Measurements from ENCODE around the gene EFCAB14.
"Not testable (repeated sequence)": the region's sequence is repeated elsewhere in the genome, so short reads cannot be mapped to it uniquely, and the experiment has no call there.

Gene EFCAB14

DNA sequence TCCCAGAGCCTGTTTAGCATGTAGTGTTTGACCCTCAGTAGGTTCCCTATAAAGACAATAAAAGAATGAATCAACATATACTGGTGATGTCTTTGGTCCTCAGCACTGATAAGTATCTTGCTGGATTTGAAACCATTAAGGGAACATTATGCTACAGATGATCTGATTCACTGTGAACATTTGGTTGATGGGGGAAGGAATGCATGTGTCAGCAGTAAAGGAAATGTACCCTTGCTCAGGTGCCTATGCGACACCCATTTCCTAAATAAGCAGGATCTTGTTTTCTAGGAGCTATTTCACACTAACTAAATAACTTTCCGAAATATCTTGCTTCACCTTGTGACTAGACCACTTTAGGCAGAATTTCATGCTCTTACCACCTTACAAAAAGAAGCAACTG lies 34.2 kb downstream of the EFCAB14 start:
- DNase-seq (ENCODE audit: low spot score): no peak

DNA sequence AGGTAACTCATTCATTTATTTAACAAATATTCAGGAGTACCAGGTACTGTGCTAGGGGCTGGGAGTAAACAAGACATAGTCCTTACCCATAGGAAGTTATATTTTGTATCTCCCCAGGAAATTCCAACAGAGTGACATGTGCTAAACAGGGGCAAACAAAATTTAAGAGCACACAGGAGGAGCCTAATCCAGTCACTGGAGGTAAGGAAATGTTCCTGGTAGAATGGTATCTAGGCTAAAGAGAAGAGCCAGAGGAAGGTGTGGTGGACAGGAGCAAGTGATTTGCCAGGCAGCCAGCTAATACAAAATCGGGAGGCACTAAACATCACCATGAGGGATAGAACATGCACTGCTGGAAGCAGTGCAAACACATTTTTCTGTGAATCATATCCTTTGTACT lies 36.9 kb downstream of the EFCAB14 start:
- no peak for DNase-seq (ENCODE audit: low spot score)

DNA sequence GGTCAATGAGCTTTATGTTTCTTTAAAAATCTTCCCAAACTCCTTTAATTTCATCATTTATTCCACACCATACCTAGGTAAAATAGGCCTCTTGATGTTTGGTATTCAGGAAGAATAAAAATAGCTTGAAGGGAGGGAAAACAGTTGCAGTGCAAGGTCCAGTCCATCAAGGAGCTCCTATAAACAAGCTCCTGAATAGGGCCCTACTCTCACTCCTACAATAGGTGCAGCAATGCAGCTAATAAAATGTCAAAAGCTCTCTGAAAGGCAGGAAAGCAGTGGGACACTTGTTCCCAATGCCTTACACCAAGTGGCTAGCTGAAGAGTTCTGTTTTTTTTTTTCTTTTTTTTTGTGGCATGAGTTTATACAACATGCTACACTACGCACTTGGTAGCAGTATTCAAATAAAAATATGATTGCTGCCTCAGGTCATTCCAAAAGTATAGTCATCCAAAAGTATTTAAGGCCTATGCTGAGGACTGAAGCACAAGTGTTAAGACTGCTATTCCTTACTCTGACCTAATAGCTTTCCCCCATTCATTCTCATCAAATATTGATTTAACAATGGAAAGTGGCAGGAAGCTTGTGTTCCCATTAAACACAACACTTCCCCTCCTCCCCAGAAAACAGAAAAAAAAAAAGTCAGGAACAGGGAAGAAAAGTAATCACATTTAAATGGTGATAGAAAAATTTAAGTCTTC lies 37.4 kb downstream of the EFCAB14 start:
- DNase-seq (ENCODE audit: low spot score): no peak

DNA sequence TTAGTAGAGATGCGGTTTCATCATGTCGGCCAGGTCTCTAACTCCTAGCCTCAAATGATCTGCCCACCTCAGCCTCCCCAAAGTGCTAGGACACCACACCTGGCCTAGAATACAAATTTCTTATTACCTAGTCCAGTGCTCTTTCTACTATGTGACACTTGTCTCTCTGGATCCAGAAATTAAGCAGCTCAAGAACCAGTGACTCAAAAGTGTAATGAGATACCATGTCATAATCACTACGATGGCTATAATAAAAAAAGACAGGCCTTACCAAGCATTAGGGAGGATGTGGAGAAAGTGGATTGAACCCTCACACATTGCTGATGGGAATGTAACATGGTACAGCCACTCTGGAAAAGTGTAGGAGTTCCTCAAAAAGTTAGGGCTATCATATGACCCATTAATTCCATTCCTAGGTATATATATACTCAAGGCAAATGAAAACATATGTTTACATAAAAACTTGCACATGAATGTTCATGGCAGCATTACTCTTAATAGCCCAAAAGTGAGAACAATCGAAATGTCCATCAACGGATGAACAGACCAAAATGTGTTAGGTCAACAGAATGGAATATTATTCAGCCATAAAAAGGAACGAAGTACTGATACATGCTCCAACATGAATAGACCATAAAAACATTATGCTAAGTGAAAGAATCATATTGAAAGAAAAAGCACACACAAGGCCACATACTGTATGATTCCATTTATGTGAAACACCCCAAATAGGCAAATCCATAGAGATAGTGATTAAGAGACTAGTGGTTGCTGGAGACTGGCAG lies 38.9 kb downstream of the EFCAB14 start:
- no peak for DNase-seq (ENCODE audit: low spot score)

DNA sequence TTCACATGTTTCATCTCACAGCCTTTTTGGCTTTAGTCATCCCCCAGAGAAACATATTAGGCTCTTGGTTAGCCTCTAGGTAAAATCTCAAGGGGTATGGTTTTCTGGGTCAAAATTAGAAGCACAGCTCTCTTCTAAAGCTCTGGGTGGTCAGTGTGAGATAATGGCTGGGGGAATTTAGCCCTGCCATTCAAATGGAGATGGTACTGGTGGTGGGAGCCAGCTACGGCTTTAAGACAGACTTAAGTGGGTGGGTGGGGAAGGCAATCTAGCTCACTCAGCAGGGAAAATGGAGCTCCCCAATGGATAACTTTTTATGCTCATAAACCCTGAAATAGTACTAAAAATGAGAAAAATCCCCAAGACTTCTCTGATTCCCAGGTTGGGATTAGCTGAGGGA lies 41.6 kb downstream of the EFCAB14 start:
- no peak for DNase-seq (ENCODE audit: low spot score)

DNA sequence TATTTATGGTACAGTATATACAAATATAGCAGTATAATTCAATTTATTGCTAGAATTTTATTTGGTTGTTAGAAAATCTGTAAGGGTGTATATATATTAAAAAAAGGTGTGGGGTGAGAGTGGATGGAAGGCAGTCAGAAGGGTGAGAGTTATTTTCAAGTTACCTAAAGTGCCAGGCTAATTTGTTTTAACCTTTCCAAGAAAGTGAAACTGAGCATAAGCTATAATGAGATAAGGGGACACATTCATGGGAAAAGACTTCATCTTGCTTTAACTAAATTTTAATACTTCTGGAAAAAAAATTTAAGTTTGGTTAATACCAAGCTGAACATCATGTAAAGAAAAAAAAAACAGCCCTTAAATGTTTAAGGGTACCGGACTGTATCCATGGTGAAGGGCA lies 42.4 kb downstream of the EFCAB14 start:
- no peak for DNase-seq (ENCODE audit: low spot score)

DNA sequence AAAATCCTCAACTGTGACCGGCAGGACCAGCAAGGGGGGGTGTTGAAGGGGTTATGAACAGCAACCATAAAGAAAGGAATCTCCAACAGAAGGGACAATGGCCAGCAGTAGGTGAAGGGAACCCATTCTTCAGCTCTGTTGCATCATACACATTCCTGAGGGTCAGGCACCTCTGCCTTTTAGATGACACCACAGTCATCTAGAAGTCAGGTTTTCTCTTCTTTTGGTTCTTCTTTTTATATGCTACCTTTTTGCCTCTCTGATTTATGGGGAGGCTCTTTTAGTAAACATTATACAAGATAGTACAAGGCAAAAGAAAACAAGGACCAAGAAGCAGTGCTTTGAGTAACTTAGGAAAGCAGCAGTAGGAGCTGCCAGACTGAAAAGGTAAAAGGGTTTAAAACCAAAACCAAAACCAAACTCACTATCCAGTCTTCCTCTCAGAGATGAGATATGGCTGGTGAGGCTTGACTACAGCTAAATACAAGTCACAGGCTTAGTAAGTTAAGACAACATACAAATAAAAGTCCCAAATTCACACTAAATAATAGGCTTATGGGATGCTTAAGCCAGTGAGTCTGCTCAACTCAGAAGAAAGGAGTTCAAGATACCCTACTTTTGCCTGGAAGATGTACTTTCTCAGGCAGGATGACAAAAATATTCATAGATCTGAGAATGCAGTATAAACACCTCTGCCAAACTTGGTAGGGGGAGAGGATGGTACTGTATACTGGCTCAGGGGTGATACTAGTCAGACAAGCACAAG lies 43.2 kb downstream of the EFCAB14 start:
- DNase-seq (ENCODE audit: low spot score): no peak

DNA sequence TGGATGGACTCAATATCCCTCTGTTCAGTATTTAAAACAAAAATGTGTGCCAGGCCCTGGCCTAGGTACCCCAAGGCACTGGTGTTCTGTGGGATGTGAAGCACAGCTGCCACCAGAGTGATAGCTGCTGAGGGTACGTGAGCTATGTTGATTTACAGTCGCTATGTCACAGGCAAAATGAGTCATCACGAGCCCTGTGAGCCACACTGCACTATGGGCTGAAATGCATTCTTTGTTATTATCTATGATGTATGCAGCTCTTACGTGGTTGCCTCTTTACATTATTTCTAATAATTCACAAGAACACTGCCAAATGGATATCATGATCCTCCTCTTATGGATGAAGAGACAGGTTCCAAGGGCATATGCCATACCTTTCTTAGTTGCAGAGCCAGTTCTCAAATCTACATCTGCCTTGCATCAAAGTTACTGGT lies 45.1 kb downstream of the EFCAB14 start:
- DNase-seq (ENCODE audit: low spot score): peak; percentile 28

DNA sequence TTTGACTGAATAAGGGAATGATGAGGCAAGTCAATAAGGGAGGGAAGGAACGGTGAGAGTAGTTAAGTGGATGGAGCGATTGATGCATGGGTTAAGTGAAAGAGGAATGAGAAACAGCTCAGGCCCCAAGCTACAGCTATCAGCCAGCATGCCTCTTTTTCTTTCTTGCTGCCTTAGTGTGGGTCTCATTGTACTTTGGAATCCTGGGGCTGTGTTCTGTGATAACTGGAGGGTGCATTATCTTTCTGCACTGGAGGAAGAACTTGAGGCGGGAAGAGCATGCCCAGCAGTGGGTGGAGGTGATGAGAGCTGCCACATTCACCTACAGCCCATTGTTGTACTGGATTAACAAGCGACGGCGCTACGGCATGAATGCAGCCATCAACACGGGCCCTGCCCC lies 46.2 kb downstream of the EFCAB14 start:
- DNase-seq (ENCODE audit: low spot score): no peak

DNA sequence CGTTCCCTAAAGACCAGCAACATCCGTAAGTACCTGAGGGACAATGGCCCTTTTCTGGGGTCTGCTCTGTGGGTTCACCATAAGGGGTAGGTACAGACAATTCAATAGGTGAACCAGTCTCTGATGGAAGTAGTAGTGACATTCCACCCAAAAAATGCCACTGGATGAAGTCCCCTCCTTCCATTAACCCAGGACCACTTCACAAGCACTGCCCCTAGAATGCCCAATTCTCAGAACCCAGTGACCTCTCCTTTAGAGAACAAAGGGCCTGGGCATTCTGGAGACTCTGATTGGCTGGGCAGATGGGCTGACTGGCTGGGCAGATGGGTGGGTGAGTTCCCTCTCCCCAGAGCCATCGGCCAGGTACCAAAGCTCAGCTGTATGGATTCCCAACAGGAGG lies 47.4 kb downstream of the EFCAB14 start, which contains the start of gene TEX38:
Gene TEX38, plus strand, starts transcription at position 301 of the 400 bp plus-strand sequence. Its CDS starts 81 bp downstream, at position 382.
- no peak for DNase-seq (ENCODE audit: low spot score)

DNA sequence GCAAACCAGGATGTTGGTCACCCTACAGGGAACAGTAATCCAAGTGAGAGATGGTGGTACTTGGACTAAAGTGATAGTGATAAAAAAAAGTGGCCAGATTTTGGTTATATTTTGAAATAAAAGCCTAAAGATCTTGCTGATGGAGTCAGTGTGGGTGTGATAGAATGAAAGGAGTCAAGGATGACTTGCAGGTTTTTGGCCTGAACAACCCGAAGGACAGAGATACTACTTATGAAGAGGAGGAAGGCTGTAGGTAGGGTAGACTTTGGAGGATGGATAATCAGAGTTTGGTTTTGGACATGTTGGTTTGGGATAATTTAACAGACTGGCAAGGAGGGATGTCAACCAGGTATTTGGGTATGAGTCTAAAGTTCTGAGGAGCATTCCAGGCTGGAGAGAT lies 48.8 kb downstream of the EFCAB14 start:
- no peak for DNase-seq (ENCODE audit: low spot score)

DNA sequence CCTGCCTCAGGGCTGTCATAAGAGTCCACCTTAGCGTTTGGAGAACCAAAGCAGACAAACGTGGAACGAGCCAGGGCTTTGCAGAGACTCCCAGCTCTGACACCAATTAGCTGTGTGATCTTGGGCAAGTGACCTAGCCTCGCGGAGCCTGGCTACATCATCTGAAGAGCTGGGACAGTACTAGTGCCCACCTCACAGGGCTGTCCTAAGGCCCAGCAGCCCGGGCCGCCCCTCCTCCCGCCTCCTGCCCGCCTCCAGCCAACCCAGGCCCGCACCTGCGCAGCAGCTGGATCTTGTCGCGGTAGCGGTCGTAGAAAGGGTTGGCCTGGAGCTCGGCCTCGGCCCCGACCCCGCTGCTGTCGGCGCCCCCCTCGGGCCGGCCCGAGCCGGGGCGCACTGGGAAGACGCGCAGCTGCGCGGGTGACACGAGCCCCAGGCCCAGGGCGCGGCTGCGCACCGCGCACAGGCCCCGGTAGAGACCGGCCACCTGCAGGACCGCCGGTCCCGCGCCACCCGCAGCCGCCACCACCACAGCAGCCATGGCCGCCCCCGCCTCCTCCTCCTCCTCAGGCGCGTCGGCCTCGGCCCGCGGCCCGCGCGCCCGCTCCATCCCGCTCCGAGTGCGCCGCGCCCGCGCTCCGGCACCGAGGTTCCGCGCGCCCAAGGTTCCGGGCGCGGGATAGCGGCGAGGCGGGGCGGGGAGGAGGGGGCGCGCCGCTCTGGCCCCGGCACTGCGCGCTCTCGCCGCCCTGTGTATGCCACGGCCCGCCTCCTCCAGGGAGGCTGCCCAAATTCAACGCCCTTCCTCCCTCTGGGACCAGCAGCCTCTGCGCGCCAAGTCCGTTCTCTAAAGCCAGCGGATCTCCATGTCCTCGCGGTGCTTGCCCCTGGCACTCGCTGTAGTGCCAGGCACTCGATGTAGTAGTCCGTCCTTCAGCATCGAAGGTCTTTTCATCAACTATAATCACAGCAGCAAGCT lies 50.8 kb downstream of the EFCAB14 start, which contains the start of gene ATPAF1:
Gene ATPAF1, minus strand, starts transcription at position 583 of the 979 bp plus-strand sequence. Its CDS starts 42 bp downstream, at position 541.
- DNase-seq (ENCODE audit: low spot score): peak; percentile 30

DNA sequence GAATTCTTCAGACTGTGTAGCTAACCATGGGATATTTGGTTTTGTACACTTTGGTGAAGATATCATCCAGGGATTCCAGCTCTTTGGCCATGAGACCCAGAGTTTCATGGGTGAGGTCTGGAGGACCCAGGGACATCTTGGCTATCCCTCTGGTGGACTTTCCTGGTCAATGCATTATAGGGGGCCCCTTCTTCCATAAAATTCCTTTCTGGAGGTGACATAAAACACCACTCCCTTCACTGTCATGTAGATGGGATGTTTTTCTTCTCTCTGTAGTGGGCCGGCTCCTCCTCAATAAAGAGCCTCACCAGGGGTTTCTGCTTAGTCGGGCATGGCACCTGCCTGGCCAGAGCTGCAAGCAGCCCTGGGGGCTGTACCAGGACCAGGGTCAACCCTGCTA lies 52.9 kb downstream of the EFCAB14 start:
- DNase-seq (ENCODE audit: low spot score): no peak

DNA sequence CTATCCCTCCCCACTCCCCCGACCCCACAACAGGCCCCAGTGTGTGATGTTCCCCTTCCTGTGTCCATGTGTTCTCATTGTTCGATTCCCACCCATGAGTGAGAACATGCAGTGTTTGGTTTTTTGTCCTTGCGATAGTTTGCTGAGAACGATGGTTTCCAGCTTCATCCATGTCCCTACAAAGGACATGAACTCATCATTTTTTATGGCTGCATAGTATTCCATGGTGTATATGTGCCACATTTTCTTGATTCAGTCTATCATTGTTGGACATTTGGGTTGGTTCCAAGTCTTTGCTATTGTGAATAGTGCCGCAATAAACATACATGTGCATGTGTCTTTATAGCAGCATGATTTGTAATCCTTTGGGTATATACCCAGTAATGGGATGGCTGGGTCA lies 56.0 kb downstream of the EFCAB14 start:
- DNase-seq (ENCODE audit: low spot score): not testable (repeated sequence)

DNA sequence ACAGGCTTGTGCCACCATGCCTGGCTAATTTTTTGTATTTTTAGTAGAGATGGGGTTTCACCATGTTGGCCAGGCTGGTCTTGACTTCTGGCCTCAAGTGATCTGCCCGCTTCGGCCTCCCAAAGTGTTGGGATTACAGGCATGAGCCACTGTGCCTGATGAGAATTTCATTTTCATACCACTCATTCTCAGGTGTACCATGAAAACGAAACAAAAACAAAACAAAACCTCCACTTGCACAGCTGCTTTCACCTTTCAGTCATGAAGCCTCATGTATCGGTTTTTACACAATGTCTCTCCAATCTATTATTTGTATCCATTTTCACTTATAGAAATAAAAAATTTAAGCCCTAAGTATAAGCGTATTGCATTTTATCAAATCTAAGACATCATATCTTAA lies 58.8 kb downstream of the EFCAB14 start:
- not testable (repeated sequence) for DNase-seq (ENCODE audit: low spot score)

DNA sequence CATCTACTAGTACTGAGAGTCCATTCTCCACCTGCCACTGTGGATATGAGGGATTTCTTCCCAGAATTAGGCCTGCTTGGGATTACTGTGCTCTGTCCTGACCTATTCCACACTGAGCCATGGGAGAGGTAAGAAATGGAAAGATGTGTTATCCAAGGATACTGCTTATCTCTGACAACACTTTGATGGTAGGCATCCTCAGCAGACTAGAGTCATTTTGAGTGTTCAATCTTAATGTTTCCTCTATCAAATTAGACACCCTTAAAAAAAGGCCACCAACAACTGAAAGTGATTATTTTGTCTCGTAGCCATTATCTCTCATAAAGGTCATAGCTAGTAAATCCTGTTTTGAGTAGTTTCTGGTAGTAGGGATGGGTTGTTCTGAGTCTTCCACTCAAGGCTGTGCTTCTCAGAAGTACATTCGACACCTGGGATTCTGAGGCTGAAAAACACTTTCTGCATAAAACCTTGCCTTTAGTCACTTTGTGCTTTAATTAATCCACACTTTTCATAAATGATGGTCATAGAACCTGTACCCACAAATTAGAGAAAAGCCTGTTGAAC lies 59.5 kb downstream of the EFCAB14 start:
- DNase-seq (ENCODE audit: low spot score): no peak

DNA sequence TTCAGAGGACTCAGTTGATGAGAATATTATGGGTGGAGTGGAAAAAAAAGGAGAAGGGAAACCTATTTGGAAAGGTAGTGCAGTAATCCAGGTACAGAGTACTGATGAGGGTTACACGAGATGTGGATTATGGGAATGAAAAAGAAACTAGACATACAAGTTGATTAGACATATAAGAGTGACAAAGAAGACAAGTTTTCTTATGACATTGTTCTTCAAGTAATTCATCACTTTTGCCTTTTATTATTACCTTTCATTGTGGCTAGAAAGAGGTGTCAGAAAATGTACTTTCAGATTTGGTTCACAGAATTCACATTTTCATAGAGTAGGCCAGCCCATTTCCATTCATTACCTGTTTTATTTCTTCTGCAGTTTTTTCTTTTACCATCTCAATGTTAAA lies 61.1 kb downstream of the EFCAB14 start:
- no peak for DNase-seq (ENCODE audit: low spot score)

DNA sequence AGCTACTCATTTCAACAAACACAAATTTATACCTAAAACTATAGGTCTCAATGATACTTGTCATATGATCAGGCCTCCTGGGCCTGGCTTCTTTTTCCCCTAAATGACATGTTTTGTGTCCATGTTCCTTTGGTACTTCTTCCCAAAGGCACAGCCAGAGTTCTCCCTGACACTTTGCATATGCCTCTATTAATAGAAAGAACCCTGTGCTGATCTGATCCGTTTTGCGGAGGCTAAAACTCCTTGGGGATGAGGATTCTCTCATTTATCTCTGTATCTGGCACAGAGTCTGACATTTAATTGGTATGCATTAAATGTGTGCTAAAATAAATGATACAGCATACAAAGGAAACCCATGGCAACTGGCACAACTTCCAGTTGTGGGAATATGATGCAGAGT lies 62.3 kb downstream of the EFCAB14 start:
- DNase-seq (ENCODE audit: low spot score): no peak

DNA sequence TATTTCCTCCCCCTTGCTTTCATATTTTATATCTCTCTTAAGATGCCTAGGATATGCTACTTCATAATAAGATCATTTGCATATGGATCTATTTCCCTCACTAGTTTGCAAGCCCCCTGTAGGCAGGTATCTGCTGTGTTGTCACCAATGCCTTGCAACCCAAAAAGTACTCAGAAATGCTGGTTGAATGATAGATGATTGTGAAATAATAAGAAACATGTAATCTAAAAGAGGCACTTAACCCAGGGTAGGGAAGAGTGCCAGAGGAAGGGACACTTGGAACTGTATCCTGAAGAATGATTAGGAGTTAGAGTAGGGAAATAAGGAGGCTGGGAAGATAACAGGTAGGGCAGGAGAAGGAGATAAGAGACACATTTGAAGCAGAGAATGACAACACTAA lies 63.1 kb downstream of the EFCAB14 start:
- no peak for DNase-seq (ENCODE audit: low spot score)

DNA sequence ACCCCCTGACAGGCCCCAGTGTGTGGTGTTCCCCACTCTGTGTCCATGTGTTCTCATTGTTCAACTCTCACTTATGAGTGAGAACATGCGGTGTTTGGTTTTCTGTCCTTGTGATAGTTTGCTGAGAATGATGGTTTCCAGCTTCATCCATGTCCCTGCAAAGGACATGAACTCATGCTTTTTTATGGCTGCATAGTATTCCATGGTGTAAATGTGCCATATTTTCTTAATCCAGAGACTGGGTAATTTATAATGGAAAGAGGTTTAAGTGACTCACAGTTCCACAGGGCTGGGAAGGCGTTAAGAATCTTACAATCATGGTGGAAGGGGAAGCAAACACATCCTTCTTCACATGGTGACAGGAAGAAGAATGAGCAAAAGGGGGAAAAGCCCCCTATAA lies 64.2 kb downstream of the EFCAB14 start:
- not testable (repeated sequence) for DNase-seq (ENCODE audit: low spot score)

DNA sequence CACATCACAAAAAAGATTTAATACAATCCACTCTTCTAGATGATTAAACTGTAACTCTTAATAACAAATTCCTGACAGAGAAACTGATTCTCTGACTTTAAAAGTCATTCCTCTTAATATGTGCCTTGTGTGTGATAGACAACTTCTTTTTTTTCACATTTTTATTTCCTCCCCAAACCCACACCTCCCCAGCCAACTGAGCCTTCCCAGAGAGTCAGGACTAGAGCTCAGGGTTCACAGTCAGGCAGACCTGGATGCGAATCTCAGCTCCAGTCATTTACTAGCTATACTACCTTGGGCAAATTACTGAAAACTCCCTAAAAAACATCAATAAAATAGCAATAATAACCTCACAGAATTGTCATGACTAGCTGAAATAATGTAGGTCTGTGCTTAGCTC lies 64.9 kb downstream of the EFCAB14 start:
- DNase-seq (ENCODE audit: low spot score): no peak

All from COLO829 (cell line).